Hepatocyte (in vitro differentiated cells): Measurements from ENCODE around the gene ANO10.

Experiments used
- CTCF ChIP-seq: fragments of 200-600 bp; sonication (generic); IDR thresholded peaks from 2 replicates; pipeline ENCODE4 v1.5.1; 2016; ENCODE audit warnings: antibody characterized with exemption, mild to moderate bottlenecking; ENCODE audit not compliant: poor library complexity
- EZH2 ChIP-seq: fragments of 200-600 bp; sonication (generic); IDR thresholded peaks from 2 replicates; pipeline ENCODE4 v1.6.1; 2016; ENCODE audit warnings: antibody characterized with exemption, mild to moderate bottlenecking, borderline replicate concordance
- EZH2phosphoT487 ChIP-seq: fragments of 200-600 bp; sonication (generic); IDR thresholded peaks from one replicate; pipeline ENCODE4 v1.6.1; 2018; ENCODE audit warnings: antibody characterized with exemption, mild to moderate bottlenecking, low read depth, moderate library complexity; ENCODE audit not compliant: unreplicated experiment, severe bottlenecking

GRCh38 chr3:43512754-43513404 is 108.9 kb downstream of the ANO10 start:
- TF ChIP-seq CTCF, result no peak
- no peak for TF ChIP-seq EZH2phosphoT487
- TF ChIP-seq EZH2, result no peak
